ENCODE results near the gene IL21R.

- TF ChIP-seq POLR2A (IDR thresholded peaks at IDR 0.05; ENCODE audit: low read length) = no peak
- TF ChIP-seq GATA1 (IDR thresholded peaks at IDR 0.05; ENCODE audit: low read depth, low read length) = no peak
Measured at GRCh38 chr16:27374221-27374803, 27.7 kb upstream of the IL21R start.
